GM13976 (cell line): ENCODE measurements around the gene EVA1A.

ENCODE experiments used
- DNase-seq: peaks from one replicate; pipeline ENCODE4 v3.0.0; 2012; ENCODE audit warnings: low spot score
- CTCF ChIP-seq: IDR thresholded peaks from 2 replicates; pipeline ENCODE4 v1.5.1; 2012; ENCODE audit warnings: borderline replicate concordance, mild to moderate bottlenecking; ENCODE audit not compliant: insufficient read depth; ENCODE audit errors: extremely low read depth, missing control alignments, control extremely low read depth
- in situ Hi-C: fragments of 300-500 bp; cut with MboI; formaldehyde crosslinking; loops from one replicate; pipeline ENCODE4 v1.12.0; 2022; ENCODE audit warnings: low sequenced_read_pairs, mixed read lengths, inconsistent platforms; ENCODE audit not compliant: unreplicated experiment

The EVA1A gene

GRCh38 chr2:75466708-75467311, 93.9 kb downstream of the EVA1A start:
- peak; percentile 50 for TF ChIP-seq CTCF
- DNase-seq, result peak; percentile 24
- in situ Hi-C loops, result loop anchor here (10.0 to 25.0 kb wide), 2 partner anchors 138 to 405 kb away; no protein-coding TSS in a partner anchor

GRCh38 chr2:75465317-75465984, 95.3 kb downstream of the EVA1A start:
- no peak for TF ChIP-seq CTCF
- in situ Hi-C loops, result loop anchor here (10.0 to 25.0 kb wide), 2 partner anchors 139 to 403 kb away; no protein-coding TSS in a partner anchor
- DNase-seq, result no peak

GRCh38 chr2:75464348-75464946, 96.3 kb downstream of the EVA1A start:
- TF ChIP-seq CTCF, result no peak
- no peak for DNase-seq
- in situ Hi-C loops, result loop anchor here (10.0 to 25.0 kb wide), 2 partner anchors 140 to 402 kb away; no protein-coding TSS in a partner anchor

- in situ Hi-C loops, result loop anchor here (10.0 to 25.0 kb wide), 2 partner anchors 142 to 400 kb away; no protein-coding TSS in a partner anchor
- no peak for TF ChIP-seq CTCF
- no peak for DNase-seq
Measured at GRCh38 chr2:75462721-75463120, 98.0 kb downstream of the EVA1A start.

GRCh38 chr2:75462206-75462605, 98.5 kb downstream of the EVA1A start:
- in situ Hi-C loops, result loop anchor here (10.0 to 25.0 kb wide), 2 partner anchors 143 to 400 kb away; no protein-coding TSS in a partner anchor
- no peak for DNase-seq
- no peak for TF ChIP-seq CTCF

GRCh38 chr2:75460630-75461029, 100.1 kb downstream of the EVA1A start:
- TF ChIP-seq CTCF, result no peak
- DNase-seq, result no peak
- in situ Hi-C loops, result loop anchor here (10.0 to 25.0 kb wide), 2 partner anchors 144 to 398 kb away; no protein-coding TSS in a partner anchor
